HG02763 (cell line): ENCODE results near the gene SRPK1.

Experiments
- ATAC-seq: cut with Tn5 transposase; IDR thresholded peaks from one replicate; pipeline ENCODE4 v1.9.1; 2021; ENCODE audit warnings: mild to moderate bottlenecking, moderate library complexity; ENCODE audit not compliant: unreplicated experiment

Gene SRPK1

GRCh38 chr6:35829306-35829705, 91.6 kb downstream of the SRPK1 start:
- ATAC-seq: no peak

GRCh38 chr6:35824552-35825192, 96.2 kb downstream of the SRPK1 start:
- no peak for ATAC-seq

- no peak for ATAC-seq
Measured at GRCh38 chr6:35823601-35824000, 97.3 kb downstream of the SRPK1 start.

- ATAC-seq: no peak
Measured at GRCh38 chr6:35817515-35817914, 103.4 kb downstream of the SRPK1 start.

- no peak for ATAC-seq
Measured at GRCh38 chr6:35811699-35811995, 109.3 kb downstream of the SRPK1 start.

GRCh38 chr6:35810971-35811698, 109.8 kb downstream of the SRPK1 start:
- no peak for ATAC-seq

GRCh38 chr6:35809809-35810208, 111.1 kb downstream of the SRPK1 start:
- ATAC-seq: no peak

GRCh38 chr6:35808688-35809087, 112.2 kb downstream of the SRPK1 start:
- ATAC-seq: no peak

GRCh38 chr6:35804996-35805736, 115.7 kb downstream of the SRPK1 start, which contains the start of gene LHFPL5:
Gene LHFPL5 (plus strand): TSS chr6:35805352. CDS start chr6:35805671, 319 bp downstream.
- no peak for ATAC-seq

GRCh38 chr6:35801148-35801547, 119.8 kb downstream of the SRPK1 start:
- no peak for ATAC-seq

GRCh38 chr6:35798706-35799105, 122.2 kb downstream of the SRPK1 start:
- no peak for ATAC-seq

GRCh38 chr6:35797837-35798526, 122.9 kb downstream of the SRPK1 start:
- ATAC-seq: no peak

GRCh38 chr6:35796236-35796635, 124.7 kb downstream of the SRPK1 start:
- ATAC-seq: no peak

GRCh38 chr6:35795453-35796071, 125.3 kb downstream of the SRPK1 start:
- no peak for ATAC-seq

GRCh38 chr6:35794536-35795452, 126.1 kb downstream of the SRPK1 start:
- no peak for ATAC-seq

GRCh38 chr6:35790683-35791082, 130.2 kb downstream of the SRPK1 start:
- ATAC-seq: no peak

GRCh38 chr6:35788423-35788982, 132.4 kb downstream of the SRPK1 start:
- no peak for ATAC-seq

- ATAC-seq: no peak
Measured at GRCh38 chr6:35787266-35788218, 133.4 kb downstream of the SRPK1 start.
